ENCODE results near the gene KRTAP4-11. TPM values are rescaled to one million over a fixed set of nuclear protein-coding genes. Genes with fewer than 3 reads are reported as not detected.

The KRTAP4-11 gene
- total and polyA plus RNA-seq, 2 of the 4 experiments (the other 2 are of a cell fraction): not detected

Other genes starting within 250 kb of the KRTAP4-11 start
Only the 30 nearest of the 38 such genes appear.
- not detected in 2 replicates for gene KRT40, start 134.0 kb downstream of the KRTAP4-11 start, total RNA-seq (2012; rRNA removed)
- gene KRT40, start 134.0 kb downstream of the KRTAP4-11 start, polyA plus RNA-seq (2012; rRNA removed): not detected in 2 replicates
- not detected in 2 replicates for gene KRTAP3-3, start 124.2 kb downstream of the KRTAP4-11 start, total RNA-seq (2012; rRNA removed)
- not detected in 2 replicates for gene KRTAP3-3, start 124.2 kb downstream of the KRTAP4-11 start, polyA plus RNA-seq (2012; rRNA removed)
- gene KRTAP3-2, start 118.5 kb downstream of the KRTAP4-11 start, total RNA-seq (2012; rRNA removed): not detected in 2 replicates
- not detected in 2 replicates for gene KRTAP3-2, start 118.5 kb downstream of the KRTAP4-11 start, polyA plus RNA-seq (2012; rRNA removed)
- gene KRTAP3-1, start 109.2 kb downstream of the KRTAP4-11 start, total RNA-seq (2012; rRNA removed): not detected in 2 replicates
- not detected in 2 replicates for gene KRTAP3-1, start 109.2 kb downstream of the KRTAP4-11 start, polyA plus RNA-seq (2012; rRNA removed)
- 33.1 and 34.8 TPM in 2 replicates for gene KRTAP1-5, start 91.2 kb downstream of the KRTAP4-11 start, total RNA-seq (2012; rRNA removed)
- gene KRTAP1-5, start 91.2 kb downstream of the KRTAP4-11 start, polyA plus RNA-seq (2012; rRNA removed): 27.0 and 35.9 TPM in 2 replicates
- not detected in 2 replicates for gene KRTAP1-4, start 88.2 kb downstream of the KRTAP4-11 start, total RNA-seq (2012; rRNA removed)
- gene KRTAP1-4, start 88.2 kb downstream of the KRTAP4-11 start, polyA plus RNA-seq (2012; rRNA removed): not detected in 2 replicates
- gene KRTAP1-3, start 83.5 kb downstream of the KRTAP4-11 start, total RNA-seq (2012; rRNA removed): not detected in 2 replicates
- gene KRTAP1-3, start 83.5 kb downstream of the KRTAP4-11 start, polyA plus RNA-seq (2012; rRNA removed): not detected in 2 replicates
- gene KRTAP1-1, start 76.9 kb downstream of the KRTAP4-11 start, total RNA-seq (2012; rRNA removed): 0.83 and 0.90 TPM in 2 replicates
- 1.2 and 1.5 TPM in 2 replicates for gene KRTAP1-1, start 76.9 kb downstream of the KRTAP4-11 start, polyA plus RNA-seq (2012; rRNA removed)
- not detected in 2 replicates for gene KRTAP2-1, start 71.1 kb downstream of the KRTAP4-11 start, total RNA-seq (2012; rRNA removed)
- not detected in 2 replicates for gene KRTAP2-1, start 71.1 kb downstream of the KRTAP4-11 start, polyA plus RNA-seq (2012; rRNA removed)
- not detected in 2 replicates for gene KRTAP2-2, start 63.1 kb downstream of the KRTAP4-11 start, total RNA-seq (2012; rRNA removed)
- gene KRTAP2-2, start 63.1 kb downstream of the KRTAP4-11 start, polyA plus RNA-seq (2012; rRNA removed): 0.17 TPM in 1 of 2 replicates, not detected in the other
- gene KRTAP2-3, start 58.3 kb downstream of the KRTAP4-11 start, total RNA-seq (2012; rRNA removed): 1.4 TPM in 2 replicates
- gene KRTAP2-3, start 58.3 kb downstream of the KRTAP4-11 start, polyA plus RNA-seq (2012; rRNA removed): 35.2 and 35.6 TPM in 2 replicates
- gene KRTAP2-4, start 52.5 kb downstream of the KRTAP4-11 start, total RNA-seq (2012; rRNA removed): not detected in 2 replicates
- gene KRTAP2-4, start 52.5 kb downstream of the KRTAP4-11 start, polyA plus RNA-seq (2012; rRNA removed): not detected in 2 replicates
- not detected in 2 replicates for gene KRTAP4-7, start 34.2 kb downstream of the KRTAP4-11 start, total RNA-seq (2012; rRNA removed)
- gene KRTAP4-7, start 34.2 kb downstream of the KRTAP4-11 start, polyA plus RNA-seq (2012; rRNA removed): 0.11 TPM in 1 of 2 replicates, not detected in the other
- gene KRTAP4-8, start 20.2 kb downstream of the KRTAP4-11 start, total RNA-seq (2012; rRNA removed): not detected in 2 replicates
- gene KRTAP4-8, start 20.2 kb downstream of the KRTAP4-11 start, polyA plus RNA-seq (2012; rRNA removed): not detected in 2 replicates
- not detected in 2 replicates for gene KRTAP4-16, start 16.2 kb downstream of the KRTAP4-11 start, total RNA-seq (2012; rRNA removed)
- gene KRTAP4-16, start 16.2 kb downstream of the KRTAP4-11 start, polyA plus RNA-seq (2012; rRNA removed): not detected in 2 replicates
- gene KRTAP4-9, start 13.0 kb downstream of the KRTAP4-11 start, total RNA-seq (2012; rRNA removed): not detected in 2 replicates
- 0.24 TPM in 2 replicates for gene KRTAP4-9, start 13.0 kb downstream of the KRTAP4-11 start, polyA plus RNA-seq (2012; rRNA removed)
- gene KRTAP4-12, start 5.8 kb upstream of the KRTAP4-11 start, total RNA-seq (2012; rRNA removed): 0.18 TPM in 1 of 2 replicates, not detected in the other
- gene KRTAP4-12, start 5.8 kb upstream of the KRTAP4-11 start, polyA plus RNA-seq (2012; rRNA removed): 1.0 and 1.1 TPM in 2 replicates
- gene KRTAP4-6, start 22.2 kb upstream of the KRTAP4-11 start, total RNA-seq (2012; rRNA removed): not detected in 2 replicates
- gene KRTAP4-6, start 22.2 kb upstream of the KRTAP4-11 start, polyA plus RNA-seq (2012; rRNA removed): not detected in 2 replicates
- not detected in 2 replicates for gene KRTAP4-5, start 31.5 kb upstream of the KRTAP4-11 start, total RNA-seq (2012; rRNA removed)
- gene KRTAP4-5, start 31.5 kb upstream of the KRTAP4-11 start, polyA plus RNA-seq (2012; rRNA removed): not detected in 2 replicates
- gene KRTAP4-4, start 42.4 kb upstream of the KRTAP4-11 start, total RNA-seq (2012; rRNA removed): not detected in 2 replicates
- not detected in 2 replicates for gene KRTAP4-4, start 42.4 kb upstream of the KRTAP4-11 start, polyA plus RNA-seq (2012; rRNA removed)
- not detected in 2 replicates for gene KRTAP4-3, start 49.8 kb upstream of the KRTAP4-11 start, total RNA-seq (2012; rRNA removed)
- not detected in 2 replicates for gene KRTAP4-3, start 49.8 kb upstream of the KRTAP4-11 start, polyA plus RNA-seq (2012; rRNA removed)
- not detected in 2 replicates for gene KRTAP4-2, start 59.8 kb upstream of the KRTAP4-11 start, total RNA-seq (2012; rRNA removed)
- not detected in 2 replicates for gene KRTAP4-2, start 59.8 kb upstream of the KRTAP4-11 start, polyA plus RNA-seq (2012; rRNA removed)
- gene KRTAP4-1, start 66.5 kb upstream of the KRTAP4-11 start, total RNA-seq (2012; rRNA removed): not detected in 2 replicates
- gene KRTAP4-1, start 66.5 kb upstream of the KRTAP4-11 start, polyA plus RNA-seq (2012; rRNA removed): not detected in 2 replicates
- not detected in 2 replicates for gene KRTAP9-1, start 71.5 kb upstream of the KRTAP4-11 start, total RNA-seq (2012; rRNA removed)
- gene KRTAP9-1, start 71.5 kb upstream of the KRTAP4-11 start, polyA plus RNA-seq (2012; rRNA removed): not detected in 2 replicates
- not detected in 2 replicates for gene KRTAP9-2, start 108.3 kb upstream of the KRTAP4-11 start, total RNA-seq (2012; rRNA removed)
- not detected in 2 replicates for gene KRTAP9-2, start 108.3 kb upstream of the KRTAP4-11 start, polyA plus RNA-seq (2012; rRNA removed)
- gene KRTAP9-3, start 114.1 kb upstream of the KRTAP4-11 start, total RNA-seq (2012; rRNA removed): not detected in 2 replicates
- not detected in 2 replicates for gene KRTAP9-3, start 114.1 kb upstream of the KRTAP4-11 start, polyA plus RNA-seq (2012; rRNA removed)
- not detected in 2 replicates for gene KRTAP9-8, start 119.6 kb upstream of the KRTAP4-11 start, total RNA-seq (2012; rRNA removed)
- gene KRTAP9-8, start 119.6 kb upstream of the KRTAP4-11 start, polyA plus RNA-seq (2012; rRNA removed): not detected in 2 replicates
- not detected in 2 replicates for gene KRTAP9-4, start 131.3 kb upstream of the KRTAP4-11 start, total RNA-seq (2012; rRNA removed)
- gene KRTAP9-4, start 131.3 kb upstream of the KRTAP4-11 start, polyA plus RNA-seq (2012; rRNA removed): not detected in 2 replicates
- gene KRTAP9-9, start 137.0 kb upstream of the KRTAP4-11 start, total RNA-seq (2012; rRNA removed): not detected in 2 replicates
- gene KRTAP9-9, start 137.0 kb upstream of the KRTAP4-11 start, polyA plus RNA-seq (2012; rRNA removed): not detected in 2 replicates
- gene KRTAP9-6, start 147.0 kb upstream of the KRTAP4-11 start, total RNA-seq (2012; rRNA removed): not detected in 2 replicates
- not detected in 2 replicates for gene KRTAP9-6, start 147.0 kb upstream of the KRTAP4-11 start, polyA plus RNA-seq (2012; rRNA removed)

All from IMR-90 (cell line).